HepG2 (cell line): ENCODE data around the gene VASN. TPM values are rescaled to one million over a fixed set of nuclear protein-coding genes. Genes with fewer than 3 reads are reported as not detected.
A peak's percentile ranks its signal among the peaks of the same experiment; 100 is the strongest.

Experiments
- CBX2 ChIP-seq, 2 experiments: fragments of 200-600 bp in 1 of 2; sonication (generic); formaldehyde crosslinking in 1 of 2; IDR thresholded peaks; 2 replicates each; pipeline versions ENCODE4 v1.7.0 to v1.8.1; 2018 to 2022; ENCODE audit warnings: low read depth in 2 of 2, low read length in 1 of 2, mild to moderate bottlenecking in 1 of 2, missing genetic modification reagents in 1 of 2
- DR1 ChIP-seq: sonication (generic); formaldehyde crosslinking; IDR thresholded peaks from 2 replicates; pipeline ENCODE4 v1.8.0; 2021; ENCODE audit warnings: mild to moderate bottlenecking, missing genetic modification reagents, inconsistent platforms
- HOXA3 ChIP-seq: sonication (generic); formaldehyde crosslinking; IDR thresholded peaks from 2 replicates; pipeline ENCODE4 v1.5.0; 2020; ENCODE audit warnings: missing genetic modification reagents
- NCOA1 ChIP-seq: sonication (generic); formaldehyde crosslinking; IDR thresholded peaks from 2 replicates; pipeline ENCODE4 v1.9.0; 2021; ENCODE audit warnings: missing genetic modification reagents
- RCOR2 ChIP-seq: IDR thresholded peaks from 2 replicates; pipeline ENCODE4 v1.6.1; 2016; ENCODE audit warnings: missing biosample characterization, missing genetic modification reagents
- SALL1 ChIP-seq: sonication (generic); formaldehyde crosslinking; IDR thresholded peaks from 2 replicates; pipeline ENCODE4 v1.8.0; 2022; ENCODE audit warnings: mild to moderate bottlenecking, missing genetic modification reagents
- SYNCRIP ChIP-seq: fragments of 200-400 bp; formaldehyde crosslinking; IDR thresholded peaks from 2 replicates; pipeline ENCODE4 v1.6.1; 2018; ENCODE audit warnings: mild to moderate bottlenecking, low read depth, low read length; ENCODE audit not compliant: insufficient read depth
- THAP11 ChIP-seq: IDR thresholded peaks from 2 replicates; pipeline ENCODE4 v1.6.1; 2016; ENCODE audit warnings: missing biosample characterization, missing genetic modification reagents
- ZFX ChIP-seq: sonication (generic); formaldehyde crosslinking; IDR thresholded peaks from 2 replicates; pipeline ENCODE4 v1.4.0; 2020; ENCODE audit warnings: mild to moderate bottlenecking, low read depth, missing genetic modification reagents, moderate library complexity
- ZIK1 ChIP-seq: sonication (generic); formaldehyde crosslinking; IDR thresholded peaks from 2 replicates; pipeline ENCODE4 v1.5.0; 2020; ENCODE audit warnings: mild to moderate bottlenecking, low read depth, missing genetic modification reagents, borderline replicate concordance
- ZNF296 ChIP-seq: sonication (generic); formaldehyde crosslinking; conservative IDR thresholded peaks from 2 replicates; pipeline ENCODE4 v1.5.0; 2020; ENCODE audit warnings: mild to moderate bottlenecking, missing genetic modification reagents
- ZNF383 ChIP-seq: sonication (generic); formaldehyde crosslinking; IDR thresholded peaks from 2 replicates; pipeline ENCODE4 v1.4.0; 2020; ENCODE audit warnings: missing genetic modification reagents, mild to moderate bottlenecking, borderline replicate concordance
- ZNF432 ChIP-seq: sonication (generic); formaldehyde crosslinking; IDR thresholded peaks from 2 replicates; pipeline ENCODE4 v1.5.0; 2020; ENCODE audit warnings: missing genetic modification reagents, mild to moderate bottlenecking, borderline replicate concordance
- ZNF543 ChIP-seq: sonication (generic); formaldehyde crosslinking; IDR thresholded peaks from 2 replicates; pipeline ENCODE4 v1.4.0; 2020; ENCODE audit warnings: mild to moderate bottlenecking, missing genetic modification reagents
- ZNF670 ChIP-seq: sonication (generic); formaldehyde crosslinking; IDR thresholded peaks from 2 replicates; pipeline ENCODE4 v1.8.0; 2022; ENCODE audit warnings: mild to moderate bottlenecking, missing genetic modification reagents, borderline replicate concordance
- ZNF703 ChIP-seq: sonication (generic); formaldehyde crosslinking; IDR thresholded peaks from 2 replicates; pipeline ENCODE4 v1.5.1; 2020; ENCODE audit warnings: missing genetic modification reagents, mild to moderate bottlenecking, moderate library complexity, borderline replicate concordance
- ZNF841 ChIP-seq: sonication (generic); formaldehyde crosslinking; IDR thresholded peaks from 2 replicates; pipeline ENCODE4 v1.8.1; 2023; ENCODE audit warnings: missing genetic modification reagents, borderline replicate concordance
- polyA plus RNA-seq, 8 experiments: library from polyadenylated mRNA; depleted of rRNA in 3 of 8; stranded (reverse) in 7 of 8; unstranded in 1 of 8; fragments of >200 nt; fragmentation: Illumina TruSeq in 4 of 8; extraction: Trizol in 4 of 8; gene quantifications; 2 replicates each; pipeline versions ENCODE4 v1.2.1 to v1.2.3, GENCODE V29; 2011 to 2016; ENCODE audit warnings: low read depth in 4 of 8, missing spikeins in 1 of 8, mixed read lengths in 1 of 8; ENCODE audit not compliant: insufficient read depth in 1 of 8
- total RNA-seq, 5 experiments: library from RNA; depleted of rRNA; stranded (reverse); fragments of >200 nt; fragmentation: Illumina TruSeq; extraction: Trizol; gene quantifications; 2 replicates each; pipeline ENCODE4 v1.2.3, GENCODE V29; 2016; ENCODE audit warnings: low read depth in 1 of 5
- TF ChIP-seq, protein P1 (sequence below): IDR thresholded peaks from 2 replicates; pipeline ENCODE4 v1.6.1; 2016; ENCODE audit warnings: missing compliant biosample characterization, missing genetic modification reagents, borderline replicate concordance
- TF ChIP-seq, protein P2 (sequence below): sonication (generic); formaldehyde crosslinking; IDR thresholded peaks from 2 replicates; pipeline ENCODE4 v1.4.0; 2020; ENCODE audit warnings: low read depth, mild to moderate bottlenecking, missing genetic modification reagents
- TF ChIP-seq, protein P3 (sequence below): sonication (generic); formaldehyde crosslinking; IDR thresholded peaks from 2 replicates; pipeline ENCODE4 v1.4.0; 2020; ENCODE audit warnings: mild to moderate bottlenecking, missing genetic modification reagents
- TF ChIP-seq, protein P4 (sequence below): sonication (generic); formaldehyde crosslinking; conservative IDR thresholded peaks from 2 replicates; pipeline ENCODE4 v1.4.0; 2020; ENCODE audit warnings: missing genetic modification reagents

VASN gene
- total and polyA plus RNA-seq, 2 of the 13 experiments (the other 11 are each of a cell fraction or from before 2014, with no cell fraction given), result 8.4 to 18.2 TPM

DNA sequence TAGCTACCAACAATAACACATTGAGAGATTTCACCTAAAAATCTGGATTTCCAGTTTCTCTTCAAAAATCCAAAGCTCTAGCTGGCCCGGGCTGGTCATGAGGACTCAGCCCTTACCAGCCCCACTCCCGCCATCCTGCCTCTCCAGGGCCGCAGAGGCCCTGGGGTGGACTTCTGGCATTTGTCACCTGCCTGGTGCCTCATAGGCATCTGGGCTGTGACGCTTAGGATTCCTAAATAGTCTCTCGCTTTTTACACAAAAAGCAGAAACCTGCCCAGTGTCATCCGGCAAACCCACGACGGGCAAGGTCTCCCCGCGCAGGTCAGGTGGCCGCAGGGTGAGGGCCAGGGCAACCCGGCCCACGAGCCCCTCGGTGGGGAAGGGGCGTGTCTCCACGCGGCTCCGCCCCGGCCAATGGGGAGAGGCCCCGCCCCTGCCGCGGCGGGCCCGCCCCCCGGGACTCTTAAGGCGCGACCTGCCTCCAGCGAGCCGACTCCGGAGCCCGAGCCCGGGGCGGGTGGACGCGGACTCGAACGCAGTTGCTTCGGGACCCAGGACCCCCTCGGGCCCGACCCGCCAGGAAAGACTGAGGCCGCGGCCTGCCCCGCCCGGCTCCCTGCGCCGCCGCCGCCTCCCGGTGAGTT, at the start of gene VASN (continued):
- TF ChIP-seq RCOR2 (no peak), ZIK1 (no peak), THAP11 (CRISPR knock-in tag) (0 out of 2 replicates have a peak, but pooled peaks have one; percentile 13), DR1 (CRISPR knock-in tag) (peak; percentile 99), ZNF383 (CRISPR knock-in tag) (no peak), ZNF296 (CRISPR knock-in tag) (no peak), ZNF841 (CRISPR knock-in tag) (no peak), ZNF543 (CRISPR knock-in tag) (peak; percentile 39; the same call in 1 of the 2 replicates), SALL1 (CRISPR knock-in tag) (peak; percentile 75), ZNF432 (CRISPR knock-in tag) (no peak), HOXA3 (CRISPR knock-in tag) (peak; percentile 68), ZNF670 (CRISPR knock-in tag) (no peak; the same call in 1 of the 2 replicates), SYNCRIP (no peak), CBX2 (IDR thresholded peaks at IDR 0.05; ENCODE audit: low read depth, low read length) (no peak), CBX2 (CRISPR knock-in tag; IDR thresholded peaks at IDR 0.05; ENCODE audit: low read depth) (no peak), NCOA1 (CRISPR knock-in tag) (no peak), ZFX (CRISPR knock-in tag) (peak; percentile 33), ZNF703 (CRISPR knock-in tag) (no peak; the same call in 1 of the 2 replicates)
- TF ChIP-seq, protein P1, sequence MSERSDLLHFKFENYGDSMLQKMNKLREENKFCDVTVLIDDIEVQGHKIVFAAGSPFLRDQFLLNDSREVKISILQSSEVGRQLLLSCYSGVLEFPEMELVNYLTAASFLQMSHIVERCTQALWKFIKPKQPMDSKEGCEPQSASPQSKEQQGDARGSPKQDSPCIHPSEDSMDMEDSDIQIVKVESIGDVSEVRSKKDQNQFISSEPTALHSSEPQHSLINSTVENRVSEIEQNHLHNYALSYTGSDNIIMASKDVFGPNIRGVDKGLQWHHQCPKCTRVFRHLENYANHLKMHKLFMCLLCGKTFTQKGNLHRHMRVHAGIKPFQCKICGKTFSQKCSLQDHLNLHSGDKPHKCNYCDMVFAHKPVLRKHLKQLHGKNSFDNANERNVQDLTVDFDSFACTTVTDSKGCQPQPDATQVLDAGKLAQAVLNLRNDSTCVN (CRISPR knock-in tag), result 0 out of 2 replicates have a peak, but pooled peaks have one; percentile 36
- TF ChIP-seq, protein P2, sequence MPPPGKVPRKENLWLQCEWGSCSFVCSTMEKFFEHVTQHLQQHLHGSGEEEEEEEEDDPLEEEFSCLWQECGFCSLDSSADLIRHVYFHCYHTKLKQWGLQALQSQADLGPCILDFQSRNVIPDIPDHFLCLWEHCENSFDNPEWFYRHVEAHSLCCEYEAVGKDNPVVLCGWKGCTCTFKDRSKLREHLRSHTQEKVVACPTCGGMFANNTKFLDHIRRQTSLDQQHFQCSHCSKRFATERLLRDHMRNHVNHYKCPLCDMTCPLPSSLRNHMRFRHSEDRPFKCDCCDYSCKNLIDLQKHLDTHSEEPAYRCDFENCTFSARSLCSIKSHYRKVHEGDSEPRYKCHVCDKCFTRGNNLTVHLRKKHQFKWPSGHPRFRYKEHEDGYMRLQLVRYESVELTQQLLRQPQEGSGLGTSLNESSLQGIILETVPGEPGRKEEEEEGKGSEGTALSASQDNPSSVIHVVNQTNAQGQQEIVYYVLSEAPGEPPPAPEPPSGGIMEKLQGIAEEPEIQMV (CRISPR knock-in tag), result no peak
- TF ChIP-seq, protein P3, sequence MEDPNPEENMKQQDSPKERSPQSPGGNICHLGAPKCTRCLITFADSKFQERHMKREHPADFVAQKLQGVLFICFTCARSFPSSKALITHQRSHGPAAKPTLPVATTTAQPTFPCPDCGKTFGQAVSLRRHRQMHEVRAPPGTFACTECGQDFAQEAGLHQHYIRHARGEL, result no peak
- TF ChIP-seq, protein P4, sequence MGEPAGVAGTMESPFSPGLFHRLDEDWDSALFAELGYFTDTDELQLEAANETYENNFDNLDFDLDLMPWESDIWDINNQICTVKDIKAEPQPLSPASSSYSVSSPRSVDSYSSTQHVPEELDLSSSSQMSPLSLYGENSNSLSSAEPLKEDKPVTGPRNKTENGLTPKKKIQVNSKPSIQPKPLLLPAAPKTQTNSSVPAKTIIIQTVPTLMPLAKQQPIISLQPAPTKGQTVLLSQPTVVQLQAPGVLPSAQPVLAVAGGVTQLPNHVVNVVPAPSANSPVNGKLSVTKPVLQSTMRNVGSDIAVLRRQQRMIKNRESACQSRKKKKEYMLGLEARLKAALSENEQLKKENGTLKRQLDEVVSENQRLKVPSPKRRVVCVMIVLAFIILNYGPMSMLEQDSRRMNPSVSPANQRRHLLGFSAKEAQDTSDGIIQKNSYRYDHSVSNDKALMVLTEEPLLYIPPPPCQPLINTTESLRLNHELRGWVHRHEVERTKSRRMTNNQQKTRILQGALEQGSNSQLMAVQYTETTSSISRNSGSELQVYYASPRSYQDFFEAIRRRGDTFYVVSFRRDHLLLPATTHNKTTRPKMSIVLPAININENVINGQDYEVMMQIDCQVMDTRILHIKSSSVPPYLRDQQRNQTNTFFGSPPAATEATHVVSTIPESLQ, result no peak
